NCI-H69 (cell line): ENCODE measurements around the gene GSTT4.
"Not testable (repeated sequence)": the region's sequence is repeated elsewhere in the genome, so short reads cannot be mapped to it uniquely, and the experiment has no call there.

Experiments used
- DNase-seq: peaks from one replicate; lab custom pipeline; 2025; lab: John Stamatoyannopoulos, UW

Gene GSTT4

DNA sequence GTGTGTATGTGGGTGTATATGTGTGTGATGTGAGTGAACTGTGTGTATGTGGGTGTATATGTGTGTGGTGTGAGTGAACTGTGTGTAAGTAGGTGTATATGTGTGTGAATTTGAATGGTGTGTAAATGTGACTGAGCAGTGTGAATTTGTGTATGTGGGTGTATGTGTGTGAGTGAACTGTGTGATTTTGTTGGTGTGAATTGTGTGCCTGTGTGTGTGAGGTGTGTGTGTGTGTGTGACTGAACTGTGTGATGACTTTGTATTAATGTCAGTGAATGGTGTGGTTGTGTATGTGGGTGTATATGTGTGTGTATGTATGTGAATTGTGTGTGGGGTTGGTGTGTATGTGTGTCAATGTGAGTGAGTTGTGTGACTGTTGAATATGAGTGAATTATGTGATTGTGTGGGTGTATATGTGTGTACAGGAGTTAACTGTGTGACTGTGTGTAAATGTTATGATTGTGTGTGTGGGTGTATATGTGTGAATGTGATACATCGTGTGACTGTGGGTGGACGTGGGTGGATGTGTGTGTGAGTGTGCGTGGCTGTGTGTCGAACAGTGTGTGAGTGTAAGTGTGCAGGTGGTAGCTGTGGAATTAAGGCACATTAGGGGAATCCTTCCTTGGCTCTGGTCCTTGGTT, 18.6 kb downstream of the GSTT4 start:
- not testable (repeated sequence) for DNase-seq

- DNase-seq: not testable (repeated sequence)
These were observed 19.2 kb downstream of the GSTT4 start for GRCh38 chr22:23986089-23986488.

- DNase-seq: peak; percentile 30
These were observed 20.8 kb downstream of the GSTT4 start for GRCh38 chr22:23984430-23984829.

DNA sequence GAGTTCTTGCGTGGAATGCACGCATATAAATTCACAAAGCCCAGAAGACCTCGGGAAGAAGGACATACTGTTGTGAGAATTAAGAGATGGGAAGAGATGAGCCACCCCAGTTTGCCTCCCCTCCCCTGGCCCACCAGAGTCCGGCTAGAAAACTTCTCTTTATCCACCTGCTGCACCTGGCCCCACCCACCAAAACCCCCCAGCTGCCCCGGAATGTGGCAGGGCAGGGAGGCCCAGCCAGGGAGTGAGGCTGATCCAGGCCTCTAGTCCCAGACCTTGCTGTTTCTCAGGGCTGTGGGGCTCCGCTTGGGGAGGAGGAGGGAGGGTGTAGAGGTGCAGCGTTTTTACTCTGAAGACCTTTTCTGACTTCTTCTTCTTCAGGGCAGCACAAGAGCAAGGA, 24.7 kb downstream of the GSTT4 start:
- not testable (repeated sequence) for DNase-seq

GRCh38 chr22:23979557-23980240, 25.6 kb downstream of the GSTT4 start, which contains the start of gene GSTT2:
TSS of gene GSTT2 (plus strand) at chr22:23980134.
- not testable (repeated sequence) for DNase-seq

GRCh38 chr22:23977304-23977703, 27.9 kb downstream of the GSTT4 start:
- not testable (repeated sequence) for DNase-seq

GRCh38 chr22:23974836-23975352, 30.4 kb downstream of the GSTT4 start:
- DNase-seq: not testable (repeated sequence)

GRCh38 chr22:23974345-23974744, 30.9 kb downstream of the GSTT4 start, which contains the start of gene DDT:
TSS of gene DDT (minus strand) at chr22:23974441. CDS start at chr22:23974414, 27 bp downstream.
- DNase-seq: not testable (repeated sequence)

GRCh38 chr22:23971927-23972326, 33.3 kb downstream of the GSTT4 start:
- DNase-seq: not testable (repeated sequence)

- DNase-seq: no peak
These were observed 34.3 kb downstream of the GSTT4 start for GRCh38 chr22:23970816-23971486.

GRCh38 chr22:23970201-23970641, 35.0 kb downstream of the GSTT4 start:
- no peak for DNase-seq

DNA sequence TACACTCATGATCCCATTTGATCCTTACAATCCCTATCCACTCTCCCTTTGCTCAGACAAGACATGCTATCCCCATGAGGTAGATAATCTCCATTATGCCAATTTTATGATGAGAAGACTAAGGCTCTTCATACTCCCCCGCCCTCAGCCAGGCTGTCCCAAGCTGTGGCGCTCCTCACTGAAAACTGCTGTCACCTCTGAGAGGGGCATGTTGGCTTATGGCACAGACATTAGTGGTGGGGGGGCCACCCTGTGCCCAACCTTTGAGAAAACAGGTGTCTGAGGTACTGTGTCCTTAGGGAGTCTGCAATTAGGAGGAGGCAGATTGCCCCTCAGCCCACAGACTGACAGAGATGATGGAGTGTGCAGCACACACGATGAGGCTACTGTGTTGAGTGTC, 36.2 kb downstream of the GSTT4 start:
- peak; percentile 35 for DNase-seq

- DNase-seq: not testable (repeated sequence)
These were observed 38.7 kb downstream of the GSTT4 start, which contains the start of gene DDTL for GRCh38 chr22:23966568-23966967. TSS of gene DDTL (plus strand) at chr22:23966888. CDS start at chr22:23966915, 27 bp downstream.

GRCh38 chr22:23966094-23966493, 39.2 kb downstream of the GSTT4 start:
- DNase-seq: not testable (repeated sequence)

- not testable (repeated sequence) for DNase-seq
These were observed 44.0 kb downstream of the GSTT4 start, which contains the start of gene GSTT2B for GRCh38 chr22:23961084-23961771. TSS of gene GSTT2B (minus strand) at chr22:23961195. CDS start at chr22:23961131, 64 bp downstream.

- peak; percentile 79 for DNase-seq
These were observed 48.9 kb downstream of the GSTT4 start for GRCh38 chr22:23956301-23956900.

- DNase-seq: not testable (repeated sequence)
These were observed 49.4 kb downstream of the GSTT4 start for GRCh38 chr22:23955886-23956285.

DNA sequence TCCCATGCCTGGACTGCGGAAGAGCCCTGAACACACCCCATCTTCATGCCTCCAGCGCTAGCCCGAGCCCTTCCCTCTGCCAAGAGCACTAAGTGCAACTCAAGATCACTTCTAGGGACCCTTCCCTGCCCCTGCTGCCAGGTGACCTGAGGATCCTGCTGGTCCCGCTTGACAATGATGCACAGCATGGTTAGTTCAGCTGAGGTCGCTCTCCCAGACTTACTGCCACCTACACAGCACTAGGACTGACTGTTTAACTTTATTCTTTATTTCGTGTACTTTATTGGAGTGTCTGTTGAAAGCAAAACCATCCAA, 50.3 kb downstream of the GSTT4 start:
- not testable (repeated sequence) for DNase-seq

DNA sequence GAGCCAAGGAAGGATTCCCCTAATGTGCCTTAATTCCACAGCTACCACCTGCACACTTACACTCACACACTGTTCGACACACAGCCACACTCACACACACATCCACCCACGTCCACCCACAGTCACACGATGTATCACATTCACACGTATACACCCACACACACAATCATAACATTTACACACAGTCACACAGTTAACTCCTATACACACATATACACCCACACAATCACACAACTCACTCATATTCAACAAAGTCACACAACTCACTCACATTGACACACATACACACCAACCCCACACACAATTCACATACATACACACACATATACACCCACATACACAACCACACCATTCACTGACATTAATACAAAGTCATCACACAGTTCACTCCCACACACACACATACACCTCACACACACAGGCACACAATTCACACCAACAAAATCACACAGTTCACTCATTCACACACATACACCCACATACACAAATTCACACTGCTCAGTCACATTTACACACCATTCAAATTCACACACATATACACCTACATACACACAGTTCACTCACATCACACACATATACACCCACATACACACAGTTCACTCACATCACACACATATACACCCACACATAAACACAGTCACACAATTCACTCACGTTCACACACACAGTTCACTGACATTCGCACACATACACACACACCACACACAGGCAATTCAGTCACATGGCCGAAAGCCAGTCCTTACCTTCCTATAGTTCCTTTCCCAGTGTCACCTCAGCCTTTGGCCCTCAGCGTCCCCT, 50.9 kb downstream of the GSTT4 start:
- DNase-seq: not testable (repeated sequence)

DNA sequence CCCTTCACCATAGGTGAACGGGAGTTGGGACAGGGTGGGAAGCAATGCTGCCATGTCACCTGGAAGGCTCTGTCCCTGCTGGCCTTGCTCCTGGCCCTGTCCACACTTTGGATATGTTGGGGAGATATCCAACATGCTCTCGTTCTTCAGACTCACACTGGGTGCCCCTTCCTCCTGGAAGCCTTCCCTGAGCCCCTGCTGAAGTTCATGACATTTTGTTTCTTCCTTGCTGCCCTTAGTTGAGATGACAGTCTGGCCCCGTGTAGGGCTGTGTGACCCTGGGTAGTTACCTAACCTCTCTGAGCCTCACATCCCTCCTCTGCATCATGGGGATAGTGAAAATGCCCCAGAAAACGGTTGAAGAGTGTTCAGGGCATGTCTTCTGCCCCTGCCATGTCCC, 51.8 kb downstream of the GSTT4 start:
- DNase-seq: not testable (repeated sequence)
